Liver (tissue), 9 donors: ENCODE results near the gene KLK7. TPM values are rescaled to one million over a fixed set of nuclear protein-coding genes. Genes with fewer than 3 reads are reported as not detected.
"Not testable (repeated sequence)": the region's sequence is repeated elsewhere in the genome, so short reads cannot be mapped to it uniquely, and the experiment has no call there.

Experiments used
- DNase-seq: peaks from one replicate; pipeline ENCODE4 v3.0.0-alpha.2; 2017; ENCODE audit warnings: low spot score
- H3K27ac ChIP-seq, 2 donors: one replicate each; pipeline ENCODE4 v1.7.0; 2013; ENCODE audit warnings: inconsistent platforms in 2 of 2, low read length in 2 of 2, control low read depth in 1 of 2, low read depth in 1 of 2, mild to moderate bottlenecking in 1 of 2
- H3K27me3 ChIP-seq, 4 donors: one replicate each; pipeline versions ENCODE4 v1.6.1 to v1.7.0; 2013; ENCODE audit warnings: low read length in 3 of 4, inconsistent platforms in 1 of 4, mild to moderate bottlenecking in 1 of 4, moderate library complexity in 1 of 4; ENCODE audit not compliant: control insufficient read depth in 4 of 4, insufficient read depth in 4 of 4
- H3K36me3 ChIP-seq, 4 donors: one replicate each; pipeline versions ENCODE4 v1.6.1 to v1.7.0; 2013; ENCODE audit warnings: low read length in 3 of 4, mild to moderate bottlenecking in 3 of 4, low read depth in 1 of 4, moderate library complexity in 1 of 4; ENCODE audit not compliant: control insufficient read depth in 4 of 4, insufficient read depth in 3 of 4
- H3K4me1 ChIP-seq, 4 donors: one replicate each; pipeline versions ENCODE4 v1.6.1 to v1.7.0; 2013; ENCODE audit warnings: low read length in 3 of 4, mild to moderate bottlenecking in 3 of 4, moderate library complexity in 1 of 4; ENCODE audit not compliant: control insufficient read depth in 4 of 4, insufficient read depth in 4 of 4
- H3K4me3 ChIP-seq, 3 donors: one replicate each; pipeline versions ENCODE4 v1.6.1 to v1.7.0; 2013; ENCODE audit warnings: low read length in 3 of 3, control low read depth in 1 of 3, low read depth in 1 of 3, mild to moderate bottlenecking in 1 of 3
- H3K9ac ChIP-seq, 2 donors: one replicate each; pipeline ENCODE4 v1.7.0; 2013; ENCODE audit warnings: low read length in 2 of 2, mild to moderate bottlenecking in 2 of 2, moderate library complexity in 2 of 2, control low read depth in 1 of 2, low read depth in 1 of 2
- H3K9me3 ChIP-seq, 4 donors: one replicate each; pipeline versions ENCODE4 v1.6.1 to v1.7.0; 2013; ENCODE audit warnings: low read length in 3 of 4; ENCODE audit not compliant: control insufficient read depth in 4 of 4
- EGR1 ChIP-seq, 2 donors: IDR thresholded peaks; 2 replicates each; pipeline ENCODE4 v1.6.1; 2016 to 2018; ENCODE audit warnings: antibody characterized with exemption in 2 of 2, low read depth in 2 of 2
- FOXA1 ChIP-seq: IDR thresholded peaks from 2 replicates; pipeline ENCODE4 v1.6.1; 2016; ENCODE audit warnings: antibody characterized with exemption
- FOXA2 ChIP-seq: IDR thresholded peaks from 2 replicates; pipeline ENCODE4 v1.6.1; 2016; ENCODE audit warnings: antibody characterized with exemption
- GABPA ChIP-seq, 2 donors: IDR thresholded peaks in 1 of 2; conservative IDR thresholded peaks in 1 of 2; 2 replicates each; pipeline ENCODE4 v1.6.1; 2016; ENCODE audit warnings: antibody characterized with exemption in 2 of 2, mild to moderate bottlenecking in 1 of 2, moderate library complexity in 1 of 2
- HNF4A ChIP-seq, 2 donors: conservative IDR thresholded peaks; 2 replicates each; pipeline ENCODE4 v1.6.1; 2016; ENCODE audit warnings: antibody characterized with exemption in 2 of 2, mild to moderate bottlenecking in 2 of 2
- JUND ChIP-seq, 2 donors: IDR thresholded peaks; 2 replicates each; pipeline ENCODE4 v1.6.1; 2016; ENCODE audit warnings: antibody characterized with exemption in 2 of 2
- NR2F2 ChIP-seq: IDR thresholded peaks from 2 replicates; pipeline ENCODE4 v1.6.1; 2016; ENCODE audit warnings: antibody characterized with exemption
- RAD21 ChIP-seq, 2 donors: IDR thresholded peaks; 2 replicates each; pipeline ENCODE4 v1.6.1; 2016; ENCODE audit warnings: antibody characterized with exemption in 2 of 2, mild to moderate bottlenecking in 2 of 2
- RXRA ChIP-seq, 2 donors: IDR thresholded peaks; 2 replicates each; pipeline ENCODE4 v1.6.1; 2017 to 2018; ENCODE audit warnings: antibody characterized with exemption in 2 of 2, mild to moderate bottlenecking in 1 of 2
- SP1 ChIP-seq: IDR thresholded peaks from 2 replicates; pipeline ENCODE4 v1.6.1; 2018; ENCODE audit warnings: antibody characterized with exemption, mild to moderate bottlenecking
- TAF1 ChIP-seq: conservative IDR thresholded peaks from 2 replicates; pipeline ENCODE4 v1.6.1; 2016; ENCODE audit warnings: antibody characterized with exemption, mild to moderate bottlenecking
- YY1 ChIP-seq: IDR thresholded peaks from 2 replicates; pipeline ENCODE4 v1.6.1; 2016; ENCODE audit warnings: antibody characterized with exemption, mild to moderate bottlenecking
- WGBS: extraction: QIAGEN DNeasy Blood & Tissue Kit; methylation state at CpG from one replicate; pipeline ENCODE4 v1.1.7; 2013; 5-methylcytosine and 5-hydroxymethylcytosine counted together
- polyA plus RNA-seq, 2 donors: library from polyadenylated mRNA; stranded (reverse) in 1 of 2; unstranded in 1 of 2; fragments of 200-250 nt in 1 of 2; fragments of >200 nt in 1 of 2; fragmentation: Nextera tagmentation in 1 of 2; extraction: Ambion mirVana in 1 of 2; gene quantifications; one replicate each; pipeline versions ENCODE4 v1.2.1 to v1.2.3, GENCODE V29; 2013 to 2015
- total RNA-seq, 2 donors: library from RNA; depleted of rRNA; stranded (reverse); fragments of >200 nt; gene quantifications; one replicate each; pipeline ENCODE4 v1.2.3, GENCODE V29; 2014
- TF ChIP-seq, protein P1 (sequence below): IDR thresholded peaks from 2 replicates; pipeline ENCODE4 v1.6.1; 2016; ENCODE audit warnings: antibody characterized with exemption
- TF ChIP-seq, protein P2 (sequence below): IDR thresholded peaks from 2 replicates; pipeline ENCODE4 v1.6.1; 2016; ENCODE audit warnings: antibody characterized with exemption
- TF ChIP-seq, protein P3 (sequence below): IDR thresholded peaks from 2 replicates; pipeline ENCODE4 v1.6.1; 2016; ENCODE audit warnings: antibody characterized with exemption
- TF ChIP-seq, protein P4 (sequence below): IDR thresholded peaks from 2 replicates; pipeline ENCODE4 v1.6.1; 2016; ENCODE audit warnings: antibody characterized with exemption, mild to moderate bottlenecking
- donor health status: healthy.
- donor health status: healthy.
- donor health status: healthy.
- donor health status: healthy.
- donor health status: healthy.

Gene KLK7
- total and polyA plus RNA-seq, 4 donors = not detected

DNA sequence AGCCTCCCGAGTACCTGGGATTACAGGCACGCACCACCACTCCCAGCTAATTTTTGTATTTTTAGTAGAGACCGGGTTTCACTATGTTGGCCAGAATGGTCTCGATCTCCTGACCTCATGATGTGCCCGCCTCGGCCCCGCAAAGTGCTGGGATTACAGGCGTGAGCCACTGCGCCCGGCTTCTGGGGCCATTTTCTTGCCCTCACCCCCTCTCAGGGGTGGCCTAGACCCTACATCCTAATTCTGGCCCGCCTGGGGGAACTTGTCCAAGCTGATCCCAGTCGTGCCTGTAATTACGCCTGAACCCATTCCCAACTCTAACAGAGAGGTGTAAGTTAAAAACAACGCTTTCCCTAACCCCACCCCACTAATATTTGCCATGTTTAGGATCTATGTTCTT, 699 bp upstream of the KLK7 start:
- DNase-seq, H3K36me3 ChIP-seq, H3K27ac ChIP-seq, H3K4me3 ChIP-seq, H3K9ac ChIP-seq, H3K4me1 ChIP-seq, H3K9me3 ChIP-seq: not testable (repeated sequence)
- WGBS = 77% methylated on average over 14 of the region's 14 CpGs
- H3K27me3 ChIP-seq = peaks cover 0 to 19% (median 4%) of the 10 kb centered on the region in 4 donors

DNA sequence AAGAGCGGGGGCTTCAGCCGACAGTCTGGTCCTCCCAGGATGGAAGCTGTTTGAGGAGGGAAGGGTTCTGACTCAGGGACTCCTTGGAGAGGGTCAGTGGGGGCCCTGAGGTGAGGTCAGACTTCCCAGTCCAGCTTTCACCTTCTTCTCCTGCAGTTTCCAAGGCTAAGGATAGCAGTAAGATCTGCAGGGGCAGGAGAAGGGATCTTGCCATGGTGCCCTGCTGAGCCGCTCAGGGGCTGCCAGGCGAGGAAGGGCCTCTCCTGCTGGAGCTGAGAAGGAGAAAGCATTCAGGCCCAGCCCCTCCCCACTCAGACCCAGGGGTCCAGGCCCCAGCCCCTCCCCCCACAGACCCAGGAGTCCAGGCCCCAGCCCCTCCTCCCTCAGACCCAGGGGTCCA, 1.5 kb downstream of the KLK7 start:
- peaks cover 0 to 8% (median 5%) of the 10 kb centered on the region in 4 donors for H3K27me3 ChIP-seq
- no peaks in the 10 kb centered on the region for H3K4me1 ChIP-seq
- no peaks in the 10 kb centered on the region for H3K9me3 ChIP-seq
- no peaks in the 10 kb centered on the region for H3K36me3 ChIP-seq
- H3K4me3 ChIP-seq = no peak overlapping the region
- TF ChIP-seq RXRA (IDR thresholded peaks at IDR 0.05) (no peak), YY1 (no peak), EGR1 (IDR thresholded peaks at IDR 0.05; ENCODE audit: low read depth in 2 of 2) (no peak), RAD21 (IDR thresholded peaks at IDR 0.05) (no peak), TAF1 (no peak)
- TF ChIP-seq, protein P1, sequence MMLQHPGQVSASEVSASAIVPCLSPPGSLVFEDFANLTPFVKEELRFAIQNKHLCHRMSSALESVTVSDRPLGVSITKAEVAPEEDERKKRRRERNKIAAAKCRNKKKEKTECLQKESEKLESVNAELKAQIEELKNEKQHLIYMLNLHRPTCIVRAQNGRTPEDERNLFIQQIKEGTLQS = no peak
- TF ChIP-seq, protein P2, sequence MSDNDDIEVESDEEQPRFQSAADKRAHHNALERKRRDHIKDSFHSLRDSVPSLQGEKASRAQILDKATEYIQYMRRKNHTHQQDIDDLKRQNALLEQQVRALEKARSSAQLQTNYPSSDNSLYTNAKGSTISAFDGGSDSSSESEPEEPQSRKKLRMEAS = no peak
- no peak for DNase-seq
- WGBS = 81% methylated on average over 4 of the region's 4 CpGs
- no peak overlapping the region for H3K27ac ChIP-seq
- H3K9ac ChIP-seq = no peak overlapping the region

DNA sequence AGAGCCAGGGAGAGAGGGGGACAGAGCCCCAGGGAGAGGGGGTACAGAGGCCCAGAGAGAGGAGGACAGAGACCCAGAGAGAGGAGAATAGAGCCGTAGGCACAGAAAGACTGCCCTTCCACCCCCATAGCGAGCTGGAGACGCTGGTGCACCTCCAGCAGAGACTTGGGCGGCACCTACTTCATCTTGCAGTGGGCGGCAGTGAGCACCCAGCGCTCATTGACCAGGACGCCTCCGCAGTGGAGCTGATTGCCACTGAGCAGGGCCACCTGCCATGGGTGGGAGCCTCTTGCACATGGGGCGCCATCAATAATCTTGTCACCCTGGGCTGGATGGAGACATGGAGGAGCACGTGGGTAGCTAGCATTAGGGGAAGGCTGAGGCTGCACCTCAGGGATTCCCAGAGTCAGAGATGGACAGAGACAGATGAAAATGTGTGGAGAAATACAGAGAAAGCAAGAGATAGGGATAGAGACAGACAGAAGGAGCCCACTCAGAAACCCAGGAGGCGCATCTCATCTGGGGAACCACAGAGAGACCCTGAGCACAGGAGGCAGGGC, 2.0 kb downstream of the KLK7 start:
- Histone ChIP-seq H3K4me3 (no peak overlapping the region), H3K9ac (no peak overlapping the region), H3K36me3 (no peaks in the 10 kb centered on the region), H3K27ac (no peak overlapping the region), H3K9me3 (no peaks in the 10 kb centered on the region), H3K27me3 (peaks cover 0 to 7% (median 4%) of the 10 kb centered on the region in 4 donors), H3K4me1 (no peaks in the 10 kb centered on the region)
- 60% methylated on average over 11 of the region's 11 CpGs for WGBS
- TF ChIP-seq, protein P3, sequence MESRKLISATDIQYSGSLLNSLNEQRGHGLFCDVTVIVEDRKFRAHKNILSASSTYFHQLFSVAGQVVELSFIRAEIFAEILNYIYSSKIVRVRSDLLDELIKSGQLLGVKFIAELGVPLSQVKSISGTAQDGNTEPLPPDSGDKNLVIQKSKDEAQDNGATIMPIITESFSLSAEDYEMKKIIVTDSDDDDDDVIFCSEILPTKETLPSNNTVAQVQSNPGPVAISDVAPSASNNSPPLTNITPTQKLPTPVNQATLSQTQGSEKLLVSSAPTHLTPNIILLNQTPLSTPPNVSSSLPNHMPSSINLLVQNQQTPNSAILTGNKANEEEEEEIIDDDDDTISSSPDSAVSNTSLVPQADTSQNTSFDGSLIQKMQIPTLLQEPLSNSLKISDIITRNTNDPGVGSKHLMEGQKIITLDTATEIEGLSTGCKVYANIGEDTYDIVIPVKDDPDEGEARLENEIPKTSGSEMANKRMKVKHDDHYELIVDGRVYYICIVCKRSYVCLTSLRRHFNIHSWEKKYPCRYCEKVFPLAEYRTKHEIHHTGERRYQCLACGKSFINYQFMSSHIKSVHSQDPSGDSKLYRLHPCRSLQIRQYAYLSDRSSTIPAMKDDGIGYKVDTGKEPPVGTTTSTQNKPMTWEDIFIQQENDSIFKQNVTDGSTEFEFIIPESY = no peak
- TF ChIP-seq HNF4A (conservative IDR thresholded peaks at IDR 0.05) (no peak), FOXA1 (no peak)
- no peak for DNase-seq

DNA sequence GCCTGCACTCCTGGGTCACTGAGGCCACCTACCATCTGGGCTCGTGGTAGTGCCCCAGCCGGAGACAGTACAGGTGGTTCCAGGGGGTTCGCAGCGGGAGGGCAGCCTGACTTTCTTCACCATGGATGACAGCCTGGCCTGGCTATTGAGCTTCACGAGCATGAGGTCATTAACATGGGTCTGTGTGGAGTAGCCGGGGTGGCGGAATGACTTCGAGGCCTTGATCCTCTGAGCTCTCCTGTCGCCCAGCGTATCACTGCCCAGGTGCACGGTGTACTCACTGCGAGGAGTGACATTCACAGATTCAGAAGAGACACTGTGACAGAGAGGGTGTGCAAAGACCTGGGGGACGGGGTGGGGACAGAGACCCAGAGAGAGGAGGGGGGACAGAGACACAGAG, 3.5 kb downstream of the KLK7 start:
- no peak overlapping the region for H3K4me3 ChIP-seq
- no peaks in the 10 kb centered on the region for H3K36me3 ChIP-seq
- H3K27me3 ChIP-seq = peaks cover 0 to 7% (median 4%) of the 10 kb centered on the region in 4 donors
- H3K4me1 ChIP-seq = no peaks in the 10 kb centered on the region
- WGBS = 55% methylated on average over 13 of the region's 13 CpGs
- H3K27ac ChIP-seq = no peak overlapping the region
- no peaks in the 10 kb centered on the region for H3K9me3 ChIP-seq
- no peak overlapping the region for H3K9ac ChIP-seq
- DNase-seq = no peak
- TF ChIP-seq JUND (IDR thresholded peaks at IDR 0.05) = no peak
- TF ChIP-seq, protein P4, sequence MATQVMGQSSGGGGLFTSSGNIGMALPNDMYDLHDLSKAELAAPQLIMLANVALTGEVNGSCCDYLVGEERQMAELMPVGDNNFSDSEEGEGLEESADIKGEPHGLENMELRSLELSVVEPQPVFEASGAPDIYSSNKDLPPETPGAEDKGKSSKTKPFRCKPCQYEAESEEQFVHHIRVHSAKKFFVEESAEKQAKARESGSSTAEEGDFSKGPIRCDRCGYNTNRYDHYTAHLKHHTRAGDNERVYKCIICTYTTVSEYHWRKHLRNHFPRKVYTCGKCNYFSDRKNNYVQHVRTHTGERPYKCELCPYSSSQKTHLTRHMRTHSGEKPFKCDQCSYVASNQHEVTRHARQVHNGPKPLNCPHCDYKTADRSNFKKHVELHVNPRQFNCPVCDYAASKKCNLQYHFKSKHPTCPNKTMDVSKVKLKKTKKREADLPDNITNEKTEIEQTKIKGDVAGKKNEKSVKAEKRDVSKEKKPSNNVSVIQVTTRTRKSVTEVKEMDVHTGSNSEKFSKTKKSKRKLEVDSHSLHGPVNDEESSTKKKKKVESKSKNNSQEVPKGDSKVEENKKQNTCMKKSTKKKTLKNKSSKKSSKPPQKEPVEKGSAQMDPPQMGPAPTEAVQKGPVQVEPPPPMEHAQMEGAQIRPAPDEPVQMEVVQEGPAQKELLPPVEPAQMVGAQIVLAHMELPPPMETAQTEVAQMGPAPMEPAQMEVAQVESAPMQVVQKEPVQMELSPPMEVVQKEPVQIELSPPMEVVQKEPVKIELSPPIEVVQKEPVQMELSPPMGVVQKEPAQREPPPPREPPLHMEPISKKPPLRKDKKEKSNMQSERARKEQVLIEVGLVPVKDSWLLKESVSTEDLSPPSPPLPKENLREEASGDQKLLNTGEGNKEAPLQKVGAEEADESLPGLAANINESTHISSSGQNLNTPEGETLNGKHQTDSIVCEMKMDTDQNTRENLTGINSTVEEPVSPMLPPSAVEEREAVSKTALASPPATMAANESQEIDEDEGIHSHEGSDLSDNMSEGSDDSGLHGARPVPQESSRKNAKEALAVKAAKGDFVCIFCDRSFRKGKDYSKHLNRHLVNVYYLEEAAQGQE = no peak
- TF ChIP-seq NR2F2 = no peak
- TF ChIP-seq TAF1 = no peak
- no peak for TF ChIP-seq YY1
- TF ChIP-seq FOXA2 = no peak
- TF ChIP-seq EGR1 (IDR thresholded peaks at IDR 0.05; ENCODE audit: low read depth in 2 of 2) = no peak
- no peak for TF ChIP-seq RXRA (IDR thresholded peaks at IDR 0.05)
- no peak for TF ChIP-seq SP1
- TF ChIP-seq, protein P2 = no peak
- no peak for TF ChIP-seq GABPA (IDR thresholded peaks at IDR 0.05 in 1 of 2, conservative IDR thresholded peaks at IDR 0.05 in 1 of 2)
